ENCODE results near the gene HSPA4L.

DNA sequence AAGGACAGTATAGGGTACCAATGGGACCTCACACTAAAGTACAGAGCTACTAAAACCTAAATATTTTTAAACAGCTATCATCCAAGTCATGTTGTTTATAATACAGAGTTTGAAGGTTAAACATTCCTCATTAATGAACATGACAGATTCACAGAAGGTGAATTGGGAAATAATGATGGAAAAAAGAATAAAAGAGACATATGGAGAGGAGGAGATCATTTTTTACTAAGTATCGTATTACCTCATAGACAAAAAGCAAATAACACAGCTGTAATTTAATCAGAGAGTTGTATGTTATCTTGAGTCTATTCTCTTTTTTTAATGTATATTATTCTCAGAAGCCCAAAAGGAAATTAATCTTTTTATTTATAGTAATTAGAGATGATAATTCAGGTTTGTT lies 106.4 kb downstream of the HSPA4L start:
- no peak for TF ChIP-seq IRF2 (CRISPR knock-in tag; IDR thresholded peaks at IDR 0.05; ENCODE audit: borderline replicate concordance, low read depth)
- TF ChIP-seq CTCF (IDR thresholded peaks at IDR 0.05): no peak
- TF ChIP-seq RELA (CRISPR knock-in tag; IDR thresholded peaks at IDR 0.05; ENCODE audit: borderline replicate concordance): no peak
- TF ChIP-seq IRF1 (CRISPR knock-in tag; IDR thresholded peaks at IDR 0.05): no peak
- TF ChIP-seq, protein P1, sequence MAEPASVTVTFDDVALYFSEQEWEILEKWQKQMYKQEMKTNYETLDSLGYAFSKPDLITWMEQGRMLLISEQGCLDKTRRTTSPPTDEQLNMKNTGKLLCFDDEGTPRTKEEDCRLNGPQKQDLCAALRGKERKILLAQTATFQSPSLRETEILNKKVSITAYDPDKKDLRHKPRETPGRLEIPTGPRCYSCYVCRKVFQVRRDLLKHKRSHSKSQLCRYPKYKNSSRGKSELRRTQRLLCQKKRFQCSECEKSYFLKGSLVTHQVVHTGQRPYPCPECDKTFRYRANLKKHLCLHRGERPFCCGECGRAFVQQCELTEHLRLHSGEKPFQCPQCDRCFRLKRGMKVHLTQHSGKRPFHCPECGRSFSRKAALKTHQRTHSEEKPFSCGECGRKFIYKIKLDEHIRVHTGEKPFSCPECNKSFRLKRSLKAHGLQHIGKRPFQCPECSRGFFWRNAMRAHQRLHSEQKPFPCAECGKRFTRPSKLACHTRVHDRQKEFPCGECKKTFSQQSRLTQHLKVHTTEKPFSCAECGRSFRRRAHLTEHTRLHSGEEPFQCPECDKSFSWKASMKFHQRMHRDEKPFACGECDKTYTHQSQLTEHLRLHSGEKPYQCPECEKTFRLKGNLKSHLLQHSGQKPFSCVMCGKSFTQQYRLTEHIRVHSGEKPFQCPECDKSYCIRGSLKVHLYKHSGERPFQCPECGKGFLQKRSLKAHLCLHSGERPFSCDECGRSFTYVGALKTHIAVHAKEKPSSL (CRISPR knock-in tag; conservative IDR thresholded peaks at IDR 0.05): no peak
- TF ChIP-seq TP53 (CRISPR knock-in tag; IDR thresholded peaks at IDR 0.05): no peak
- TF ChIP-seq NR1H2 (CRISPR knock-in tag; IDR thresholded peaks at IDR 0.05): no peak
- no peak for TF ChIP-seq ZNF317 (CRISPR knock-in tag; IDR thresholded peaks at IDR 0.05; ENCODE audit: borderline replicate concordance, low read depth)
- no peak for TF ChIP-seq TEAD4 (CRISPR knock-in tag; IDR thresholded peaks at IDR 0.05)
- TF ChIP-seq, protein P2, sequence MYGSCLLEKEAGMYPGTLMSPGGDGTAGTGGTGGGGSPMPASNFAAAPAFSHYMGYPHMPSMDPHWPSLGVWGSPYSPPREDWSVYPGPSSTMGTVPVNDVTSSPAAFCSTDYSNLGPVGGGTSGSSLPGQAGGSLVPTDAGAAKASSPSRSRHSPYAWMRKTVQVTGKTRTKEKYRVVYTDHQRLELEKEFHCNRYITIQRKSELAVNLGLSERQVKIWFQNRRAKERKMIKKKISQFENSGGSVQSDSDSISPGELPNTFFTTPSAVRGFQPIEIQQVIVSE (CRISPR knock-in tag; IDR thresholded peaks at IDR 0.05; ENCODE audit: borderline replicate concordance): no peak
- TF ChIP-seq, protein P3, sequence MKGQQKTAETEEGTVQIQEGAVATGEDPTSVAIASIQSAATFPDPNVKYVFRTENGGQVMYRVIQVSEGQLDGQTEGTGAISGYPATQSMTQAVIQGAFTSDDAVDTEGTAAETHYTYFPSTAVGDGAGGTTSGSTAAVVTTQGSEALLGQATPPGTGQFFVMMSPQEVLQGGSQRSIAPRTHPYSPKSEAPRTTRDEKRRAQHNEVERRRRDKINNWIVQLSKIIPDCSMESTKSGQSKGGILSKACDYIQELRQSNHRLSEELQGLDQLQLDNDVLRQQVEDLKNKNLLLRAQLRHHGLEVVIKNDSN (CRISPR knock-in tag; IDR thresholded peaks at IDR 0.05): no peak
- TF ChIP-seq FOXP1 (CRISPR knock-in tag; IDR thresholded peaks at IDR 0.05; ENCODE audit: borderline replicate concordance): no peak
- TF ChIP-seq JUN (CRISPR knock-in tag; IDR thresholded peaks at IDR 0.05): no peak
